GM12872 (cell line): ENCODE data around the gene PCDH19.

ENCODE experiments used
- CTCF ChIP-seq: IDR thresholded peaks from 3 replicates; pipeline ENCODE4 v1.5.1; 2011; ENCODE audit warnings: low read depth, mild to moderate bottlenecking, low read length, moderate library complexity; ENCODE audit not compliant: insufficient read depth

PCDH19 gene

GRCh38 chrX:100379388-100379986, 30.6 kb downstream of the PCDH19 start:
- peak; percentile 43; the same call in 2 of the 3 replicates for TF ChIP-seq CTCF

- no peak for TF ChIP-seq CTCF
These were observed 32.2 kb downstream of the PCDH19 start for GRCh38 chrX:100377826-100378225.

GRCh38 chrX:100376576-100376975, 33.5 kb downstream of the PCDH19 start:
- TF ChIP-seq CTCF, result no peak

- no peak for TF ChIP-seq CTCF
These were observed 36.4 kb downstream of the PCDH19 start for GRCh38 chrX:100373673-100374072.

GRCh38 chrX:100368167-100368566, 41.9 kb downstream of the PCDH19 start:
- peak; percentile 55; the same call in 2 of the 3 replicates for TF ChIP-seq CTCF

- no peak for TF ChIP-seq CTCF
These were observed 46.2 kb downstream of the PCDH19 start for GRCh38 chrX:100363896-100364295.

- TF ChIP-seq CTCF, result no peak
These were observed 51.3 kb downstream of the PCDH19 start for GRCh38 chrX:100358766-100359165.
